ENCODE data around the gene DDX50.
"Not testable (repeated sequence)": the region's sequence is repeated elsewhere in the genome, so short reads cannot be mapped to it uniquely, and the experiment has no call there.

DDX50 gene, protein sequence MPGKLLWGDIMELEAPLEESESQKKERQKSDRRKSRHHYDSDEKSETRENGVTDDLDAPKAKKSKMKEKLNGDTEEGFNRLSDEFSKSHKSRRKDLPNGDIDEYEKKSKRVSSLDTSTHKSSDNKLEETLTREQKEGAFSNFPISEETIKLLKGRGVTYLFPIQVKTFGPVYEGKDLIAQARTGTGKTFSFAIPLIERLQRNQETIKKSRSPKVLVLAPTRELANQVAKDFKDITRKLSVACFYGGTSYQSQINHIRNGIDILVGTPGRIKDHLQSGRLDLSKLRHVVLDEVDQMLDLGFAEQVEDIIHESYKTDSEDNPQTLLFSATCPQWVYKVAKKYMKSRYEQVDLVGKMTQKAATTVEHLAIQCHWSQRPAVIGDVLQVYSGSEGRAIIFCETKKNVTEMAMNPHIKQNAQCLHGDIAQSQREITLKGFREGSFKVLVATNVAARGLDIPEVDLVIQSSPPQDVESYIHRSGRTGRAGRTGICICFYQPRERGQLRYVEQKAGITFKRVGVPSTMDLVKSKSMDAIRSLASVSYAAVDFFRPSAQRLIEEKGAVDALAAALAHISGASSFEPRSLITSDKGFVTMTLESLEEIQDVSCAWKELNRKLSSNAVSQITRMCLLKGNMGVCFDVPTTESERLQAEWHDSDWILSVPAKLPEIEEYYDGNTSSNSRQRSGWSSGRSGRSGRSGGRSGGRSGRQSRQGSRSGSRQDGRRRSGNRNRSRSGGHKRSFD

DNA sequence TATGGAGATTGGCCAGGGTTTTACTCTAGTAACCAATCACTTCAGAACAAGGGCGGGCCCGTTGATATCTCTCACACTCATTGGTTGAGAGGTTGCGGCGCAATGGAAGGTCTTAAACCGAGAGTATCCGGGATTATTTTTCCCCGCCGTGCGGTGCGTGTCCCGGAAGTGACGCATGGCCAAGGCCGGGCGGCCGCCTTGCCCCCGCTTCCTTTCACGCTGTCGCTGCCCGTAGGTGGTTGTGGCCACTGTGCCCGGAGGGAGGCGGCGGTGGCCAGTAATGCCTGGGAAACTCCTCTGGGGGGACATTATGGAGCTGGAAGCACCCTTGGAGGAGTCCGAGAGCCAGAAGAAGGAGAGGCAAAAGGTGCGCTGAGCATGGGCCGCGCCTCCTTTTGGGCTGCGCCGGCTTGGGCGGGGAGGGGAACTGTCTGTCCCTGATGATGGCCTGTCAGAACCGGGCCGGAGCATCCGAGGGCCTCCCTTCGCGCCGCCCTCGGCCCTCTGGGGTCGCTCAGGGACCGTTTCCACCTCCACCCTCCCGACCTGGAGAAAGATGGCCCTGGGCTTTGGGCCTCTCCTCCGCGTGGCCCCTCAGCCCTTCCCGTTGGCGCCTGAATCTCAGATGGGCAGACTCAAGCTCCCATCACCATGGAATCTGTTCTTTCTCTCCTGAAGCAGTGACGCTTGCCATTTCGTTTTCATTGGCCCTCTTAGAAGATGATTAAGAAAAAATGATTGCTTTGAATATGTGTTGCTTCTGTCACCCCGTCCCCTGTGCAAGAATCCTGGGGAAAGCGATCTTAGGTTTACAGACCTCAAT lies at the start of gene DDX50:
Gene DDX50, plus strand, starts transcription at position 211 of the 823 bp plus-strand sequence. Its CDS starts 70 bp downstream, at position 281.
- peak; percentile 81 to 99 (median 97) for DNase-seq

DNA sequence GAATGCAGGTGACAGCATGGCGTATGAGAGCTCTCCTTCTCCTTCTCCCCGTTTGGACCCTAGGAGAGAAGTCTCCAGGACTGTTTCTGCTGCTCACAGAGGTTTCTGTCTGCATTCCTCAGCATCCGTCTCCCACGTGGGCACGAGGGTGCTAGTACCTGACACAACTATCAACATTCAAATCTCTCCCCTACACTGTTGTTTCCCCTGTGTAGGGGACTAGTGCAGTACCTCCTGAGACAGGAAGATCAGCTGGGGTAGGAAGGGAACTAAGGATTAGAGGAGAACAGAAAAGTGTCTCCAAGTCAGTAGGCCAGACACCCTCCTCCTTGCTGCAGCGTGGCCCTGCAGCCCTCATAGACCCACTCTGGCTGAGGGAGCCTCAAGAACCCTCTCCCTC lies 44.8 kb upstream of the DDX50 start:
- DNase-seq: no peak

DNA sequence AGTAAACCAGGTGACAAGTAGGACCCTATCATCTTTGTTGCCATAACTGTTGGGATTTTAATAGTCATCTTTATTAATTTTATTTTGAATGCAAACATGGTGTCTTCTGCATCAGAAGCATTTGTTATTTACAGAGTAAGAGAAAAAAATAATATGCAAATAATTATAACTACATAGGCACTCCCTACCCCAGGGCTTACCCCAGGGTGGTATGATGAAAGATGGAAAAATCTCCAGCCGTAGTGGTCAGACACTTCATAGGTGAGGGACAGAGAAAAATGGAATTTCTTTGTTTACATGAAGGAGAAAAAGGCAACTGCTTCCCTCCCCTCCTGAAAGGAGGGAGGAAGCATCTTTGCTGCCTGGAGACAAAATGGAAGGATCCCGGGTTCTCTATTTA lies 44.1 kb upstream of the DDX50 start:
- DNase-seq: no peak

DNA sequence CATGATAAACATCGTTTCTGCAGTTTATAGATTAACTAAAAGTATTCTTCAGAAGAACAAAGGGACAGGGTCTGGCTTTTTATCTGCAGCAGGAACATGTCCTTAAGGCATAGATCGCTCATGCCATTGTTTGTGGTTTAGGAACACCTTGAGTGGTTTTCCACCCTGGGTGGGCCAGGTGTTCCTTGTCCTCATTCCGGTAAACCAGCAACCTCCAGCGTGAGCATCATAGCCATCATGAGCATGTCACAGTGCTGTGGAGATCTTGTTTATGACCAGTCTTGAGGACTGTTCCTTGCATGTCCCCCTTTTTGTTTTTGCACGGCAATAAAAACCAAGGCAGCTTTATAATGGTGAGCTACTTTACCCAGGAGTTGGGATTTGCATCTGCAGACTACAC lies 39.9 kb upstream of the DDX50 start:
- no peak for DNase-seq

DNA sequence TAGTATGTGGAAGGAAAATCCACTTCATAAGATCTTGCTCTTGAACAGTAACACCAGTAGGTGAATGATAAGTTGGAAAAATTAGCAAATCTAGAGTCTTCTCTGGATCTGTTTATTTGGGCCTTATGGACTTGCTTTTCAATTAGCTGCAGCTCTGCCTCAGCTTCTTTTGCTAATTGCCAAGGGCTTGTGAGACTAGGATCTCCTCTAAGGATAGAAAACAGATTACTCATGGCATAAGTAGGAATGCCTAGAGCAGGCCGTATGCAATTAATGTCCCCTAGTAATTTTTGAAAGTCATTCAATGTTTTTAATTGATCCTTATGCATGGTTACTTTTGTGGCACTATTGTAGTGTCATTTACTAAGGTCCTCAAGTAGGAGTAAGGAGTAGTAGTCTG lies 36.5 kb upstream of the DDX50 start:
- no peak for DNase-seq

DNA sequence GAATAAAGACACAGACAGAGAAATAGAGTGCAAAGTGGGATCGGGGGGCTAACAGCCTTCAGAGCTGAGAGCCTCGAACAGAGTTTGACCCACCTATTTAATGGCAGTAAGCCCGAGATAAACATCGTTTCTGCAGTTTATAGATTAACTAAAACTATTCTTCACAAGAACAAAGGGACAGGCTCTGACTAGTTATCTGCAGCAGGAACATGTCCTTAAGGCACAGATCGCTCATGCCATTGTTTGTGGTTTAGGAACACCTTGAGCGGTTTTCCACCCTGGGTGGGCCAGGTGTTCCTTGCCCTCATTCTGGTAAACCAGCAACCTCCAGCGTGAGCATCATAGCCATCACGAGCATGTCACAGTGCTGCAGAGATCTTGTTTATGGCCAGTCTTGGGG lies 32.9 kb upstream of the DDX50 start:
- DNase-seq: not testable (repeated sequence)

DNA sequence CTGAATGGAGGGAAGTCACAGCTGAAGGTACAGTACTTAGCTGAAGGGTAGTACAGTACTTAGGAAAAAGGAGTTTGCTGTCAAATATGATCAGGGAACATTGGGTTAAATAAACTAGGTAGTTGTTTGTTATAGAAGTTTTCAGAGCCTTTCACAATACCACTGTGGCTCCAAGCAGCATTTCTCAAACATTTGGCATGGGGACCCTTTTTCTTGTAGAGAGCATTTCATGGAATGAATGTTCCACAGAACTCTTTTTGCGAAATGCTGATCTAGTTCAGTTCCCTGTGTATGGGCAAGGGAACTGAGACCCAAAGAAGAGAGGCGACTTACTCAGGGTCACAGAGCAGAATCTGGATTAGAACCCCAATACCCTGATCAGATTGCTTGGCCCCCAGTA lies 31.5 kb upstream of the DDX50 start:
- peak in 1 of 58 donors; percentile 31 for DNase-seq

DNA sequence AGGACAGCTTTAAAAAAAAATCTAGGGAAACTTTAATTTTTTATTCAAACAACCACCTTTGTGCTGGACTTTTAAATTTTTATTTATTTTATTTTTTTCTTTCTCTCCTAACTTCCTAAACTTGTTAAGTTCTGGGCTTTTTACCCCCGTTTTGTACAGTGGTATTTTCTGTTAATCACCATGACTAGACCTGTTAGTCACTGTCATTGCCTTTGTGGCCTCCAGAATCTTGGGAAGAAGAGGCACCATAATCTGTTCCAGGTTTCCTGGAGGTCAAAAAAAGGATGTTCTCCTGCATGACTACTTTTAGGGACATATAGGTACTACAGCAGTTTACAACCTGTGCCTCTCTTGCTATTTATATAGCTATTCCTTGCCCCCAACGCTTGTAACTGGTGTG lies 31.1 kb upstream of the DDX50 start:
- no peak for DNase-seq

DNA sequence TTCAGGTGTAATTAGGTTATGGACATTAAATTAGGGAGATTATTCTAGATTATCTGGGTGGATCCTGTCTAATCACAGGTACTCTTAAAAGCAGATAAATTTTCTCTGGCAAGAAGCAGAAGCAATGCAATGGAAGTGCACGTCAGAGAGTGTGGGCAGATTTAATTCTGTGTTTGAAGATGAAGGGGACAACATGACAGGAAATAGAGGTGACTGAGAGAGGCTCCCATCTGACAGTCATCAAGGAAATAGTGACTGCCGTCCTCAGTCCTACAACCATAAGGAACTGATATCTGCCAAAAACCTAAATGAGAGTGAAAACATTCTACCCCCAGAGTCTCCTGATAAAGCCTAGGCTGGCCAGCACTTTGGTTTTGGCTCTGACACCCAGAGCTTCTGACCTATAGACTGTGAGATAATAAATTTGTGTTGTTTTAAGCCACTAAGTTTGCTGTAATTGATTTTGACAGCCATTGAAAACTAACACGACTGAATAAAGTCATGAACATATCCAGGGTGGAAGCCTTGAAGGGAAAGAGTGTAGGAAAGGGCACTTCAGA lies 30.5 kb upstream of the DDX50 start:
- no peak for DNase-seq

DNA sequence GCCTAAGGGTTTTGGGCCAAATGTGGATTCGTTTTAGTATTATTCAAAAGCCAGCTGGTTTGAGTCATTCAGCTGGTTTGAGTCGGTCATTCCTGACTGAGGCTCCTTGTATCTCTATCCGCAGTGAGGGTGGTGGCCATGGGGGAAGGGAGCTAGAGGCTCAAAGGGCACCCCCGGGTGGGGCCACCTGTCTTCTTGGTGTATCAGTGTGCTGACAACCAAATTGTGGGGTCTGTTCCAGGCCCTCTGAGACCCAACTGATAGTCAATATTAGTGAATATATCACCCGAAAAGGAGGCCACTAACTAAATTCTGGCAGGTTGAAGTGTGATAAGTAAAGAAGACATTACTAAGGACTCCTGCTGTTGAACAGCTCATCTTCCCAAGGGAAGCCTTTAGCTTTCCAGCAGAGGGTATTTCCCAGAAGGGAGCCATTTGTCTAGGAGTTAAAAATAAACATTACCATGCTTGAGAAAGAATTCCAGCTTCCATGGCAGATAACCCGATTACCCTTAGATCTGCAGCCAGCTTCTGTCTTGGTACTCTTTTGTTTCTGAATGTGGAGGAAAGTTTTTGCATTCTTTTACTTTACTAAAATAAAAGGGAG lies 29.9 kb upstream of the DDX50 start:
- DNase-seq: peak in 1 of 58 donors; percentile 2

DNA sequence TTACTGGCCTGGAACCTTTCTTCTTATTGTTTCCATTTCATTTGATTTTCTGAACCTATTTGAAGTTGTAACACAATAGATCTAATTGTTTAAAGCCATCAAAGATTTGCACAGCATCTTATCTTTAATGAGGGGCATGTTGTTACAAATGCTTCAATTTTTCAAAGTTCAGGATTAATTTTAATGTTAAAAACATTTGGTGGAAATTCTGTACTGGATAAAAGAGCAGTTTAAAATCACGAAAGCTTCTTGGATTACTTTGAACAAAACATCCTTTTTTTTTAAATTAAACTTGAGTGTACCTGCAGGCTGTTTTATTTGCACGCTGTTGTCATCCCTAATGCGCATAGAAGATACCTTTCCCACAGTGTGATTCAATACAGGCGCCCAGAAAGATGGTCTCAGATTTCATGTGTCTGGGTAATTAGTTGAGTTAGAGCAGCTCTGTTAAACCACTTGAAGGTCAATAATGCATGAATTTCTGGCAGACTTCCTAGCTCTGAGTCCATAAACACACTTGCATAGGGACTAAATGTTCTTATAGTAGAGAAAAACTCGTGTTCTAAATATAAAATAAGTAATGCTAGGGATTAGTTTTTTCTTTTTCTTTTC lies 29.3 kb upstream of the DDX50 start:
- peak in 3 of 58 donors; percentile 0 to 65 (median 4) for DNase-seq

DNA sequence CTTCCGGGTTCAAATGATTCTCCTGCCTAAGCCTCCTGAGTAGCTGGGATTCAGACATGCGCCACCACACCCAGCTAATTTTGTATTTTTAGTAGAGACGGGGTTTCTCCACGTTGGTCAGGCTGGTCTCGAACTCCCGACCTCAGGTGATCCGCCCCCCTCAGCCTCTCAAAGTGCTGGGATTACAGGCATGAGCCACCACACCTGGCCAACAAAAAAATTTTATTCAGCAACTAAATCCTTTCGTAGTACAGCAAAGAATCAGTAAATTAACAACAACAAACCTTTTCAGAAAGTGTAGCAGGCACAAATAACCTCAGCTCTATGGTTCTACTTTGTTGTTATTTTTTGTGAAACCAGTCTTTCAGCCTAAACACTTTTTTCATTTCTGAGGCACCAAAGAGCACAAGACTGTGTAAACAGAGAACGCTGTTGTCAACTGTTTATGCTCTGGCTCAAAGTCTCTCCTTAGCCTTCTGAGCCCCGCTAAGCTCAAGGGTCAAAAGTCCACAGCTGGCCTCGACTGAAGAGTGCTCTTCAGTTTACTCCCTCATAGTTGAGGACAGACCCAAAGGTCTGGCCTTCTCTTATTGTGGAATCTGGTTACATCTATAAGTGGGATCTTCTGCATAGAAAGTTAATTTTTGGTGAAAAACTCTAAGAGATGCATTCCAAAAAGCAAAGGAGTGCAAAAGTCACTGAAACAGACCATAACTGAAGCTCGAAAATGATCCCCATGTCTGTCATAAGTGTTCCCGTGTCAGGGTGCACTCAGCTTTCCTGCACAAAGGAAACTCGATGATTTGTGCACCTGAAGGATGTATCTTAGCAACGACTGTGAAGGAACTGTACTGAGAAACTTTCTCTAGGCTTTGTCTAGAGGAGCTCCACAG lies 24.6 kb upstream of the DDX50 start:
- DNase-seq: no peak

DNA sequence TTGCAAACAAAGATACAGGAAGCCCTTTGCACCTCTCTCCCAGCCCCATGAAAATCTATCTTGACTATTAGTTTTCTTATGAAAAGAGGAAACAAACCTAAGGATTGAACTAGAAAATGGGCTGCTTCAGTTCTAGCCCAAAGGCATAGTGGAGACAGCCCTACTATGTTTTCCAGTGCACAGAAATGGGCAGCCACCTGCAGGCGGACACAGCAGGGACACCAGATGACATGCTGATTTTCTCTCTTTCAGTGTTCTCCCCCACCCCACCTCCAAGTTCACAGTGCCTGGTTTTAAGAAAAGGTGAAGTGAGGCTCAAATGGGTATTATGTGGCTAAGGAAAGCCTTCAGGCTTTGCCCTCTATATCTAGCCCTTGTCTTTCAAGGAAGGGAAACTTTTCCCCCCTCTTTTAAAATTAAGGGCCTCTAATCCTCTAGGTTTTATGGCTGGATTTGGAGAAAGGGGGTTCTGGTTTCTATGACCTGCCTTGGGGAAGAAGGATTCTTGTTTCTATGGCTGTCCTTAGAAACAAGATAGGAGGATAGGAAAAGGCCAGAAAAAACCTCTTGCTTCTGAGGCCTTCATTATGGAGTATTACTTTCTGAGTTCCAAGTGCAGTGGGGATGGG lies 23.5 kb upstream of the DDX50 start:
- DNase-seq: no peak

DNA sequence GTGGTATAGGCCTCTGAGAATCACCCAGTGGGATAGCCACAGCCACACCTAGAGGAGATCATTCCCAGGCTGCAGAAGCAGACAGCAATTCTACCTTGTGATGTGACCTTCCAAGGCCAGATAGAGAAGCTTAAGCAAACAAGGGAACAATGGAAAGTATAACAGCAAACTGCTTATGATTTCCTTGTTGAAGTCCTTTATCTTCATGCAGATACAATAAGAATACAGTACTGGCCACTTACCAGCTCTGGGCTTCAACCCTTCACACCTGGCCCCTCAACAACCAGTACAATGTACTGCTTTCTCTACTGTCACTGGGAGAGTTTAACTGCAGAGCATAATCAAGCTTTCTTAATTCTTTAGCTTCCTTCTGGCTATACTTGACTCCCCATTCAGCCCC lies 22.6 kb upstream of the DDX50 start:
- DNase-seq: no peak

DNA sequence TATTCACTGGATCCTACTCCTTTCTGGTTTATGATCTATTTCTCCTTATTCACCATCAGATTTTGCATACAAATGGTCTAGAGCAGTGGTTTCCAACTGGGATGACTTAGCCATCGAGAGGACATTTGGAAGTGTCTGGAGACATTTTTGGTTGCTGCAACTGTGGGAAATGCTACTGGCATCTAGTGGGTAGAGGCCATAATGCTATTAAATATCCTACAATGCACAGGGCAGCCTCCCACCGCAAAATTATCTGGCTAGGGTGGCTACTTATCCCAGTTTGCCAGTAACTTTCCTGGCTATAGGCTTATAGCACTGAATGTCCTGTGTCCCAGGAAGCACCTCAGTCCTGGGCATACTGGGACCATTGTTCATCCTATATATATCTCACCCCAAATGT lies 21.5 kb upstream of the DDX50 start:
- no peak for DNase-seq

DNA sequence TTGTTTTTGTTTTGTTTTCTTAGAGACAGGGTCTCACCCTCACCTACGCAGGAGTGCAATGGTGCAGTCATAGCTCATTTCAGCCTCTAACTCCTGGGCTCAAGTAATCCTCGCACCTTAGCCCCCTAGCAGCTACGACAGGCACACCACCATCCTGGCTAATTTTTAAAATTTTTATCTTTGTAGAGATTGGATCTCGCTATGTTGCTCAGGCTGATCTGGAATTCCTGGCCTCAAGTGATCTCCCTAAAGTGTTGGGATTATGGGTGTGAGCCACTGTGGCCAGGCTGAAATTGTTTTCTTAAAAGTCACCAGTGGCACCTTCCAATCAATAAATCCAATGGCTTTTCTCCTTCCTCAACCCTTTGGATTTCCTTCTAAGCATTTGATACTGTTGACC lies 20.9 kb upstream of the DDX50 start:
- no peak for DNase-seq

DNA sequence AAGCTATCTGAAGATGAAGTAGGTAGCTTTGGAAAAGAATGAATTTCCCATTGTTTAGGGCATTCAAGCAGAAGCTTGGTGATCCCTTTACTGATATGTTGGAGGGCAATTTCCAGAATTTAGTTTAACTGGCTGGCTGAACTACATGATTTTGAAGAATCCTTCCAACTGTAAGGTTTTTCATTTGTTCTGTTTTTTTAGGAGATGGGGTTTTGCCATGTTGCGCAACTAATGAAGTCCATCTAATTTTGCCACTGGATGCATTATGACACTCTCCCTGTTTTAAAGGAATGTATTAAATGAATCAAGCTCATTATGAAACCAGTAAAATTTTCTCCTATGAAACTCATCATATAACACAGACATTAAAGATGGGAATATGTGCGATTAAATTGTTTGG lies 6.1 kb upstream of the DDX50 start:
- DNase-seq: no peak

DNA sequence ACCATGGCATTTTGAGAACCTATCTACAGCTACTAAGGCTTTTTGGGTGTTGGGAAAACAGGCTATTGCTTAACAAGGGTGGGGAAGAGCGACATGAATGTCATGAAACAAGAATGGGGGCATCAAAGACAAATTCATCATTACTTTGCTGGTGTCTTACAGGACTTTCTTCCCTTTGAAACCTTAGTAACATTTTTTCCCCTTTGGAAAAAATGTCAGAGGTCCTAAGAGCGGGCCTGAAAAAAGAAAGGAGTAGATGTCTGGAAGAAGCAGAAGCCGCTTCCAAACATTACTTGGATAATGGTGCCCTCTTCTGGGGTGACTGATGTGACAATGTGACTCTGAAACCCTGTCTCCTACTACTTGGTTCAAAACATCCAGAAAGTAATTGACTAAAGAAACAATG lies 3.8 kb upstream of the DDX50 start:
- DNase-seq: peak in 41 of 58 donors; percentile 0 to 84 (median 19)

DNA sequence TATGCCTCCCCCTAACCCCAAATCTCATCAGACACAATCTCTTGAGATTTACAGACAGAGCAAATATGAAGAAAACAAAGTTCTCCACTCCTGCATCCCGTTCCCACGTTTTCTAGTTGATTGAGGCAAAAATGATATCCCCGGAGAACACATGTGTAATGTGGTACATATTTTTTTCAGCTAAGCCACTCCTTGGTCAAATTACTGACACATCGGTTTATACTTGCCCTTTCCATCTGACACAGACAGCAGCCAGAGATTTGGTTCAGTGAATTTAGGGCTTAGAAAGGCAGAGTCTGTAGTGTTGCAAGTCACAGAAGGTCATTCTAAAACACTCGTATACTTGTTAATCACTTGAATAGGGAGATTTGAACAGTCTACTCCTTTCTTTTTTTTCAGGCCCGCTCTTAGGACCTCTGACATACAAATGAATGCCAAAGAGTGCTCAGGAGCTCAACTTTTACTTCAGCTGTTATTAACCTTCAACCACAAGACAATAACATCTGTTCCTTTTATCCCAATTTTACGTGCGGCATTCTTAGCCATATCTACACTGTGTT lies 1.8 kb upstream of the DDX50 start:
- DNase-seq: no peak
